GM12878 (cell line): Measurements from ENCODE around the gene RASD1. TPM values are rescaled to one million over a fixed set of nuclear protein-coding genes. Genes with fewer than 3 reads are reported as not detected.

Experiments used
- HDAC6 ChIP-seq: fragments of 200-600 bp; sonication (generic); IDR thresholded peaks from one replicate; pipeline ENCODE4 v1.8.0; 2017; ENCODE audit warnings: antibody characterized with exemption; ENCODE audit not compliant: unreplicated experiment
- IRF3 ChIP-seq: fragments of 450-650 bp; IDR thresholded peaks from 2 replicates; pipeline ENCODE4 v1.6.1; 2014; ENCODE audit warnings: mild to moderate bottlenecking
- RELA ChIP-seq: fragments of 450-650 bp; IDR thresholded peaks from 2 replicates; pipeline ENCODE4 v1.8.0; 2014; ENCODE audit warnings: borderline replicate concordance; ENCODE audit not compliant: partially characterized antibody
- RUNX3 ChIP-seq: IDR thresholded peaks from 2 replicates; pipeline ENCODE4 v1.6.1; 2012; ENCODE audit warnings: low read length, inconsistent platforms
- SMARCA5 ChIP-seq: fragments of 450-650 bp; IDR thresholded peaks from 2 replicates; pipeline ENCODE4 v1.6.1; 2017; ENCODE audit warnings: mild to moderate bottlenecking
- USF1 ChIP-seq: IDR thresholded peaks from 2 replicates; pipeline ENCODE4 v1.6.1; 2011; ENCODE audit warnings: borderline replicate concordance, low read depth, mild to moderate bottlenecking, moderate library complexity, mixed read lengths, low read length; ENCODE audit not compliant: insufficient read depth; ENCODE audit errors: extremely low read length
- ZNF217 ChIP-seq: fragments of 450-650 bp; IDR thresholded peaks from 2 replicates; pipeline ENCODE4 v1.6.1; 2017; ENCODE audit warnings: antibody characterized with exemption, mild to moderate bottlenecking
- ZNF24 ChIP-seq: fragments of 450-650 bp; IDR thresholded peaks from 2 replicates; pipeline ENCODE4 v1.6.1; 2017; ENCODE audit warnings: antibody characterized with exemption, mild to moderate bottlenecking
- ZNF687 ChIP-seq: fragments of 450-650 bp; IDR thresholded peaks from 2 replicates; pipeline ENCODE4 v1.6.1; 2017; ENCODE audit warnings: mild to moderate bottlenecking, moderate library complexity
- polyA plus RNA-seq, 11 experiments: library from polyadenylated mRNA; depleted of rRNA in 4 of 11; unstranded in 6 of 11; stranded (reverse) in 5 of 11; fragments of >200 nt; fragmentation: Nextera tagmentation in 4 of 11; fragmentation: Illumina TruSeq in 1 of 11; extraction: Ambion mirVana in 4 of 11; extraction: Trizol in 1 of 11; gene quantifications; 1 replicate in 1 of 11; 2 replicates in 10 of 11; pipeline versions ENCODE4 v1.2.1 to v1.2.3, GENCODE V29; 2011 to 2016; ENCODE audit warnings: inconsistent platforms in 2 of 11, missing spikeins in 2 of 11, low read depth in 1 of 11
- total RNA-seq, 4 experiments: library from RNA; depleted of rRNA in 3 of 4; stranded (reverse); fragments of >200 nt in 3 of 4; fragmentation: Illumina TruSeq in 1 of 4; extraction: Trizol in 1 of 4; gene quantifications; 2 replicates each; pipeline versions ENCODE4 v1.2.1 to v1.2.3, GENCODE V29; 2013 to 2021

RASD1 gene
- total and polyA plus RNA-seq, 10 of the 15 experiments (the other 5 are each of a cell fraction or from before 2014, with no cell fraction given) = 0.14 to 0.33 TPM; not detected in 8

- TF ChIP-seq ZNF687 (no peak), HDAC6 (no peak), IRF3 (no peak), SMARCA5 (no peak), RUNX3 (no peak), ZNF24 (no peak), USF1 (no peak), RELA (no peak), ZNF217 (no peak)
Measured at GRCh38 chr17:17472333-17472920, 23.8 kb downstream of the RASD1 start (continued).
